Endometrial microvascular endothelial cells (primary cell): ENCODE results near the gene FNDC3B. TPM values are rescaled to one million over a fixed set of nuclear protein-coding genes. Genes with fewer than 3 reads are reported as not detected.
"Not testable (repeated sequence)": the region's sequence is repeated elsewhere in the genome, so short reads cannot be mapped to it uniquely, and the experiment has no call there.

Experiments
- in situ Hi-C: cut with HindIII; loops from 2 replicates; pipeline ENCODE4 v1.10.0; 2017; ENCODE audit warnings: low sequenced_read_pairs, low pct_unique_long_range_greater_than_20kb; ENCODE audit errors: inconsistent ontology term
- total RNA-seq: library from RNA; depleted of rRNA; stranded (reverse); fragments of >200 nt; gene quantifications from one replicate; pipeline ENCODE4 v1.2.3, GENCODE V29; 2015; ENCODE audit errors: inconsistent ontology term

FNDC3B gene
- total RNA-seq, 1 donor from 2014 or later: 83.1 TPM

DNA sequence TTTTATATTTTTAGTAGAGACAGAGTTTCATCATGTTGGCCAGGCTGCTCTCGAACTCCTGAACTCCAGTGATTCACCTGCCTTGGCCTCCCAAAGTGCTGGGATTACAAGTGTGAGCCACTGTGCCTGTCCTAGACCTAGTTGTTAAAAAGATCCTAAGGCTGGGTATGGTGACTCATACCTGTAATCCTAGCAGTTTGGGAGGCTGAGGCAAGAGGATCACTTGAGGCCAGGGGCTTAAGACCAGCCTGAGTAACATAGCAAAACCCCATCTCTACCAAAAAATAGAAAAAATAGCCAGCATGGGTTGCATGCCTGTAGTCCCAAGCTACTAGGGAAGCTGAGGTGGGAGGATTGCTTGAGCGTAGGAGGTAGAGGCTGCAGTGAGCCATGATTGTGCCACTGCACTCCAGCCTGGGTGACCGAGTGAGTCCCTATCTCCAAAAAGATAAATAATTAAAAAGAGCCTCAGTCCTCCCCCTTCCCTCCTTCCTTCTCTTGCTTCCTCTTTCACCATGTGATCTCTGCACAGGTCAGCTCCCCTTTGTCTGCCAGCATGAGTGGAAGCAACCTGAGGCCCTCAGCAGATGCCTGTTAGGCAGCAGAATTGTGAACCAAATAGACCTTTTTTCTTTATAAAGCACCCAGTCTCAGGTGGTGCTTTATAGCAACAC, 9.8 kb upstream of the FNDC3B start:
- in situ Hi-C loops: no loop called here

DNA sequence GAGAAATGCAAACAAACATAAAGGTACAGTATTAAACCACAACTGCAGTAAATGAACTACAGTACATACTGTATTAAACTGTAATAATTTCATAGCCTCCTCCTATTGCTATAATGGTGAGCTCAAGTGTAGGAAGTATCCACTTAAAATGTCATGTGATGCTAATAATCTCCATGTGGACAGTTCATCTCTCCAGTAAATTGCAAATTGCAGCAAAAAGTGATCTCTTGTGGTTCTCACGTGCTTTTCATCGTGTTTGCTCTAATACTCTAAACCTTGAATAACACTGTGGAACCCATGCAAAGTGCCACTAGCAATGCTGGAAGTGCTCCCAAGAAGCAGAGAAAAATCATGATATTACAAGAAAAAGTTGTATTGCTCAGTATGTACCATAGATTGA, 9.2 kb upstream of the FNDC3B start:
- in situ Hi-C loops: no loop called here

DNA sequence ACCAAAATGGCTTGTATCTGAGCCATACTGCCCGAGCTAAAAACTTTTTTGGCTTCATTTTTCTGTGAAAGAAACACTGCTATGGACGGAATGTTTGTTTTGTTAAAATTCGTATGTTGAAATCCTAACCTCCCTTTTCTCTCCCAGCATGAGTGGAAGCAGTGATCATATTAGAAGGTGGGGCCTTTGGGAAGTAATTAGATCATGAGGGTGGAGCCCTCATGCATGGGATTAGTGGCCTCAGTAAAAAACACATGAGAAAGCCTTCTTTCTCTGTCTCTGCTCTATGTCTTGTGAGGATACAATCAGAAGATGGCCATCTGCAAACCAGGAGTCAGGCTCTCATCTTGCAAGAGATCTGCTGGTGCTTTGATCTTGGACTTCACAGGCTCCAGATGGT, 7.4 kb upstream of the FNDC3B start:
- in situ Hi-C loops: no loop called here

DNA sequence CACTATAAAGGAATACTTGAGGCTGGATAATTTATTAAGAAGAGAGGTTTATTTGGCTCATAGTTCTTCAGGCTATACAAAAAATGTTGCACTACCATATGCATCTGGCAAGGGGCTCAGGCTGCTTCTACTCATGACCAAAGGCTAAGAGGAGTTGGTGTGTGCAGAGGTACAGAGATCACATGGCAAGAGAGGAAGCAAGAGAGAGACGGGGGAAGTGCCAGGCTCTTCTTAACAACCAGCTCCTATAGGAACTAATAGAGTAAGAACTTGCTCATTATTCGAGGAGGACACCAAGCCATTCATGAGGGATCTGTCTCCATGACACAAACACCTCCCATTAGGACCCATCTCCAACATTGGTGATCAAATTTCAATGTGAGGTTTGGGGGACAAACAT, 6.0 kb upstream of the FNDC3B start:
- in situ Hi-C loops: no loop called here

DNA sequence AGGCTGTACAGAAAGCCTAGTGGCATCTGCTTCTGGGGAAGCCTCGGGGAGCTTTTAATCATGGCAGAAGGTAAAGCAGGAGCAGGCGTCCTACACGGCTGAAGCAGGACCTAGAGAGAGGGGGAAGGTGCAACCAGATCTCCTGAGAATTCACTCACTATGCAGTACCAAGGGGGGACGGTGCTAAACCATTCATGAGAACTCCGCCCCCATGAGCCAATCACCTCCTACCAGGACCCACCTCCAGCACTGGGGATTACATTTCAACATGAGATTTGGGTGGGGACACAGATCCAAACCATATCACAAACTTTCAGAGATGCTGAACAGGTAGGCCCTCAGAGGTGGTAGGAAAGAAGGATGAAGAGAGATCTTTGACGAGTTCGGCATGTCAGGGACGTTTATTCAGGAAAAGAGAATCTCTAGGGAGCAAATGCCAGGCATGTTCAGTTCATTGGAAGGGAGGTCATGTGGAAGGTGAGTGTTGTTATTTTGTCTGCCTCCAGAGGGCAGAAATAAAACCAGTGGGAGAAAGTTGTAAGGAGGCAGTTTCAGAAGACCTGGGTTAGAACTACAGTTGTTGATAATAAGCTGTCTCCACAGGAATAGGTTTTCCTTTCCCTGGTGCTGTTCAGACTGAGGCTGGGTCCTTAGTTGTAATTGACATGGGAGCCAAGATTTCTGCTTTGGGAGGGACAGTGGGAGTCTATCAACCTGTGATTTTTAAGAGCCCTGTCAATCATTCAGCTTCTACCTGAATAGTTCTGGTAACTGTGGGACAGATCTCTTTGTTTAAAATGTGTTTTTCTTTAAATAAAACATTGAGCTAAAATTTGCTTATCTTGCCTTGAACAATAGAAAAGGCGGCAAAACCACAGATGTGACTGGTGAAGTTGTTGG, 4.3 kb upstream of the FNDC3B start:
- in situ Hi-C loops: no loop called here

DNA sequence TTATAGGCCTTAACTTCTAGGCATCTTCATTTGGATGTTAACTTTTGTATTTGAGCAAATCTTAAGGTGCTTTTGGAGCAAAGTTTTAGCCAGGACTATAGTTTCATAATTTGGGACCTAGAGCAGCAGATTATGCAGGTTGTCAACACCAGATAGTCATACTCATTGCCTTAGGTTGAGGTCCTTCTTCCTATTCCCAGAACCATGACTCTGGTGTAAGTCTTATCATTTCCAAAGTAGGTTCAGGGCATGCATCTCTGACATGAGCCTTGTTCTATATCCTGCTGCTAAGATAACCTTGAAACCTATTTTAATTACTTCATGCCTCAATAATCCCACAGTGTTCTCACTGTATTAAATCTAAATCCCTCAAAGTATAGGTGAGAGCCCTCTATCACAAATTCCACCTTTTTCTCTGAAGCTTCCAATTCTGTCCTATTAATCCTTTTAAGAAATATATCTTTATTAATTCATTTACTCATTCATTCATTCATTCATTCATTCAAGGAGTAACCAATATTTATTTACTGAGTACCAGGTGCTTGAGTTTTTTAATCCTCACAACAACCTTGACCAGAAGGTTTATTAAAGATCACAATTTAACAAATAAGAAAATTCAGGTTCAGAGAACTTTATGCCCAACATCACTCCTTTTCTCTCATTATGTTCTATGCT, 2.7 kb upstream of the FNDC3B start:
- in situ Hi-C loops: no loop called here

DNA sequence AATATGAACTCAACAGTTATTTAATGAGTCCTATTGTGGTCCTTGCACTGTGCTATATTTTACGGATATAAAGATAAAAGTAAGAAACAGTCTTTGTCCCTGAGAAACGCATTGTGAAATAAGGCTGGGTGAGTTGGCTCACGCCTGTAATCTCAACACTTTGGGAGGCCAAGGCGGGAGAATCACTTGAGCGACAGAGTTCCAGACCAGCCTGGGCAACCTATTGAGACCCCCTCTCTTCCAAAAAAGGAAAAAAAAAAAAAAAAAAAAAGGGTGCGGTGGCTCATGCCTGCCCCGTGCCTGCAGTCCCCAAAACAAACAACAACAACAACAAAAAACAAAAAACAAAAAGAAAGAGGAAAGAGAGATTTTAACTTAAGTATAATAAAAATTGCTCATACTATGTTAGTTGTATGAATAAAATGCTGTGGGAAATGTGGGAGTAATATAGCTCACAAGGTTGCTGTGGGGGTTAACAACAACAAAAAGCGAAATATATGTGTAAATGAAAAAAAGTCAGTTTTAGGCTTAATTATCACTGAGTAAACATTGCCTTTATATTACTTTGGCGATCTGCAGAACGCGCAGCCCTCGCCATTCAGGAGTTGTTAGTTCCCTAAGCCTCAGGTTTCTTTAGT, 461 bp upstream of the FNDC3B start:
- in situ Hi-C loops: no loop called here

DNA sequence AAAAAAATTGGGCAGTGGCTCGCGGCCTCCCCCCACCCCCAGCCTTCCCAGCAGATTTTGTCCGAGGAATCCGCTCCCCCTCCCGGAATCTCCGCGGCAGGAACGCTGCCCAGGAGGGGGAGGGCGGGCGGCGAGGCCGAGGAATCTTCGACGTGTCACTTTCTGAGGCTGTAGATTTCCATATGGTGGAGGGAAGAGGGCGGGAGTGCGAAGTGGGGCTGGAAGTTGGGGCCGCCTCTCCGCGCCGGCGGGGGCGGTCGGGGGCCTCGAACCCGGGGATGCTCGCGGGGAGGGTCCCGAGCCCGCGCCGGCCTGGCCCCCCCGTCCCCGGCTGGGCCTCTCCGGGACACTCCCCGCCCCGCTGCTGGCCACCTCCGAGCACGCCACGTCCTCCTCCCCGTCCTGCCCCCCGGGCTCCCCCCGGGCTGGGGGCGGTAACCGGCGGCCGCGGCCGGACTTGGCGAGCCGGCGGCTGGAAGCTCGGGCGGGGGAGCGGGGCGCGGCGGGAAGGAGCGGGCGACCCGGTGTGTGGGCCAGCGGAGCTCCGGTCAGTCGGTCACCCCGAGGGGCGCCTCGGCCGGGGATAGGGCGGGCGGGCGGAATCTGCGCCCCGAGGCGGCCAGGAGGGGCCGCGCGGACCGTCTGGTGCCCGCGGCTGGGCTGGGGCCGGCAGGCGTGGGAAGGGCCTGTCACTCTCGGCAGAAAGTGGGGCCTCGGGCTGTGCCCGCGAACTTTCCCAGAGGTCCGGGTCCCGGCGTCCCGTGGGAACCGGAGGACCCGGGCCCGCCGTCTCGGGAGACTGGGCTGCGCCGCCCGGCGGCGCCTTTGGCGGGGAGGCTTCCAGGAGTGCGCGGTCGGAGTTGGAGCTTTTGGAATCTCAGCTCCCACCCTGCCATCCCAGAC, 951 bp downstream of the FNDC3B start:
- in situ Hi-C loops: no loop called here

DNA sequence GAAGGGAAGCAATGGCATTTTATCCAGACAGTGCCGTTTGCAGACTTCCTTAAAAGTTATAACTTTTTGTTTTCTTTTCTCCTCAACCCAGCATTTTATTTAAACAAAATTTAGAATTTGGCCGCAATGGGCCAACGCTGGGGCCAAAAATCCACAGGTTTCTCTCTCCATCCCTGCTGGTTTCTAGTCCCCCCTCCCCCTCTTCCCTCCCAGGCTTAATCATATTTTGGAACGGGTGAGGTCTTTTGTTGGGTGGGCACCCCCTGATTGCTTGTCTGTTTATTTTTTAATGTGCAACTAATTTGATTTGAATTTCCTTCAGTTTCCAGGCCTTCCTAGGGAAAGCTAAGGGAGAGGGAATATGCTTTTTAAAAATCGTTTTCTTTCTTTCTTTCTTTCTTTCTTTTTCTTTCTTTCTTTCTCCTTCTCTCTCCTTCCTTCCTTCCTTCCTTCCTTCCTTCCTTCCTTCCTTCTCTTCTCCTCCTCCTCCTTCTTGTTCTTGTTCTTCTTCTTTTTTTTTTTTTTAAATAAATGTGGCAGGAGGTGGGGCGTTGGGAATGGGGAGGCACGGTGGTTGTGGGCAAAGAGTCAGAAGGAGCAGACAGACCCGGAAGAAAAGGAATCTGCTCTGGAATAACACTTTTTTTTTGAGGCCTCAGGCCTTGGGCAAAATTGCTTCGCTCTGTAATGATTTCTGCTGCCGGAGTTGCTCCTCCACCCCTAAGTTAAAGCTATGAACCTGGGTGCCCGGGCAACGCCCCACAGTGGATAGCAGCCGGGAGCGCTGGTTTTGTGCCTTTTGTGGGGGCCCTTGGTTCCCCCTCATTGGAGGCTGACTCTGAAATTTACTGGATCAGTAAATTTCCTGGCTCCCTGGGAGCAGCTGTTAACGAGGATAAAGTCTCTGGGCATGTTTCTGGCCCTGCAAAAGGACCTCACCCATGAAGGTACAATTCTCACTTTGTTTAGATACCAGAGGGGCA, 1.9 kb downstream of the FNDC3B start:
- in situ Hi-C loops: no loop called here

DNA sequence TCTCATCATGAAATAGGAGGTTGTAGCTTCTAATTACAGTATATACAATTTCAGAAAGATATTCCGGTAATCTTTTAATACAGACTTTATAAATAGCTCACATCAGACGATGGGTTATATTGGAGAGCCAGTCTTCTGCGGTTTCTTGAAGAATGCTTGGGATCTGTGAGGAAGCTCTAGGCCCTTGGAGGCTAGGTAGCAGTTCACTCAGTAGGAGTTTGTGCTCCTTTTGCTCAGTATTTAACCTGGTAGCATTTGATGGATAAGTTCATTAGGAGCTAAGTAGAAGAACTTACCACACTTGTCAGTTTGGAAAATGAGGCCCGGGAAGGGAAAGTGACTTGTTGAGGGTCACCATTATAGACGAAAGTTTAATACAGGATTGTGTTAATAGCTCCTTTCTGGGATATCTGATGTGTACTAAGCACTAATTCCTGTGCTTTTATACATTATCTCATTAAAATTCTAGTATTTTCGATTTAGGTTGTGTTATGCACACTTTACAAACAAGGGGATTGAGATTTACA, 2.8 kb downstream of the FNDC3B start:
- in situ Hi-C loops: no loop called here

DNA sequence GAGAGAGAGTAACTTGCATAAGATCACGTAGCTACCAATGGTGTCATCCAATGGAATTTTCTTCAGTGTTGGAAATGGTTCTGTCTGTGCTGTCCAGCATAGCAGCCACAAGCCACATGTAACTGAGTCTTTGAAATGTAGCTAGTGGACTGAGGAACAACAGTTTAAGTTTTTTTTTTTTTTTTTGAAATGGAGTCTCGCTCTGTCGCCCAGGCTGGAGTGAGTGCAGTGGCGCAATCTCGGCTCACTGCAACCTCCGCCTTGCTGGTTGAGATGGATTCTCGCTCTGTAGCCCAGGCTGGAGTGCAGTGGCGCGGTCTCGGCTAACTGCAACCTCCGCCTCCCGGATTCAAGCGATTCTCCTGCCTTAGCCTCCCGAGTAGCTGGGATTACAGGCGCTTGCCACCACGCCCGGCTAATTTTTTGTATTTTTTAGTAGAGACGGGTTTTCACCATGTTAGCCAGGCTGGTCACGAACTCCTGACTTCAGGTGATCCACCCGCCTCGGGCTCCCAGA, 3.3 kb downstream of the FNDC3B start:
- in situ Hi-C loops: not testable (repeated sequence)

DNA sequence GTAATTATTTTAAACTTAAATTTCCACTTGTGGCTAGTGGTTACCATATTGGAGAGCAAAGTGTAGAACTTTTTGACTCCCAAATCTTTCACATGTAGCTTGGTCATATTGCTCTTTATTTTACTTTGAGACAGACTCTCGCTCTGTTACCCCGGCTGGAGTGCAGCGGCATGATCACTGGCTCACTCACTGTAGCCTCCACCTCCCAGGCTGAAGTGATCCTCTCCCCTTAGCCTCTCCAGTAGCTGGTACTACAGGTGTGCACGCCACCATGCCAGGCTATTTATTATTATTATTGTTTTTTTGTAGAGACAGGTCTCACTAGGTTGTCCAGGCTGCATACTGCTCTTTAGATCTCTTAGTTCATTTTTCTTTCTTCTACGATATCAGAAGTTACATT, 3.9 kb downstream of the FNDC3B start:
- in situ Hi-C loops: no loop called here

DNA sequence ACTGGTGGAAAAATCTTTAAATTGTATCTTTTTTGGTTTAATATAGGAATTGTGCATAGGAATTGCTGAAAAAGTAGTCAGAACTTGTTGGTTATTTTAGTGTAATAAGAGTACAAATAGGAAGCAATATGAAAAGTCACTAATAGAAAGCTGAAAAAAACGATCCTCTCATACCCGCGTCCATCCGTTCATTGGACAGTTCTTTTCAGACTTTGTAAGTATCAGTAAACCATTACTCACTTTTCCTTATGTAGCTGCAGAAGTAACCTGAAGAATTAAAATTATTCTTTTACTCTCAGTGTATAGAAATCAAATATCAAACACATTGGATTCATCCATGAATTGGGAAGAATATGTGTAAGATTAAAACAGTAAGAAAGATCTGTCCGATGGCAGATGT, 4.4 kb downstream of the FNDC3B start:
- in situ Hi-C loops: no loop called here

DNA sequence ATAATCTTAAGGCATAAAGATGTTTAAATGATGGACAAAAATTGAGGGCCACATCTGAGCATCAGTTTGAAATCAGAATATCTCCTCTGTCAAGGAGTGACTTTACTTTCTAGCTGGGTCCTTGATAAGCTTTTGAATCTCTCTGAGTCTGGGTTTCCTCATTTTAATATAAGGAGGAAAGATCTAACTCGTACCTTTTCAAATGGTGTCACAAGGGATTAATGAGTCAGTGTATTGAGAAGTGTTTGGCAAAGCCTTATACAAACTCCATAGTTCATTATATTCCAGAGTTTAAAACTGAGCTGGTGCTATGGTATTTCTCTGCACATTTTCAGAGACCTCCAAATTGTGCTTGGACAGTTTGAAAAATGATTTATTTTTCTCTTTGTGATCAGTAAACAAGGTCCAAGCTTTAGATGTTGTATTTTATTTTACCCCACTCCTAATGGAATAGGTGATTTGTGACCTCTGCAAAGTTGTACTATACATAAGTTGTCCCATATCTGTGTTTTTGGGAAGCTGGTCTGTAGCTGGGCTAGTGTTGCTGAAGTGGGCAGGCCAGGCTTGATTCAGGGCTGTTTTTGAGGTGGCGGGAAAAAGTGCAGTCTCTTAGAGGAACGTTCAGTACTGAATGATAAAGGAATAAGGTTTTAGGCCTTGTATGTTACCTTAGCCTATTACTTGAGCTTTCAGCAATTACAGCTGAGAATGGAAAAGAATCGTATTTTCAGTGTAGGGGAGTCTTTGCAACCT, 5.6 kb downstream of the FNDC3B start:
- in situ Hi-C loops: no loop called here

DNA sequence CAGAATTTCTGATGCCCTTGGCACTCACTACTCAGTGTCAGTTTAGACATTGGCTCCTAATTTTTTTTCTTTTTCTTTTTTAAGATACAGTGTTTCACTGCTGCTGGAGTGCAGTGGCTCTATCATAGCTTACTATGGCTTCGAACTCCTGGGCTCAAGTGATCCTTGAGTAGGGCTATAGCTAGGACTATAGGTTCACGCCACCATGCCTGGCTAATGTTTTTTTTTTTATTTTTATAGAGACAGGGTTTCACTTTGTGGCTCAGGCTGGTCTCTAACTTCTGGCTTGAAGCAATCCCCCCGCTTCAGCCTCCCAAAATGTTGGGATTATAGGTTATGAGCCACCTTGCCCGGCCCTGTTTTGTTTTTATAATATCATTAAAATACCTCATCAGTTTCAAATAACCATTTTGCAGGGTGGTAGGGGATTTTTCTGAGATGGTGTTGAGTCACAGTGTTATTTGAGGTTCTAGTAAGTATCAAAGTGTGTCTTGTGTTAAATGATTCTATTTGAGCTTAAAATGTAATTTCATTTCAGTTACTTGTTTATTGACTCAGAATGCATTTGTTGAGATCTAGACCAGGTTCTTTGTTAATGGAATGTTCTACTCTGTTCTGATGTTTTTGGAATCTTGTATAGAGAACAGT, 7.0 kb downstream of the FNDC3B start:
- in situ Hi-C loops: no loop called here

DNA sequence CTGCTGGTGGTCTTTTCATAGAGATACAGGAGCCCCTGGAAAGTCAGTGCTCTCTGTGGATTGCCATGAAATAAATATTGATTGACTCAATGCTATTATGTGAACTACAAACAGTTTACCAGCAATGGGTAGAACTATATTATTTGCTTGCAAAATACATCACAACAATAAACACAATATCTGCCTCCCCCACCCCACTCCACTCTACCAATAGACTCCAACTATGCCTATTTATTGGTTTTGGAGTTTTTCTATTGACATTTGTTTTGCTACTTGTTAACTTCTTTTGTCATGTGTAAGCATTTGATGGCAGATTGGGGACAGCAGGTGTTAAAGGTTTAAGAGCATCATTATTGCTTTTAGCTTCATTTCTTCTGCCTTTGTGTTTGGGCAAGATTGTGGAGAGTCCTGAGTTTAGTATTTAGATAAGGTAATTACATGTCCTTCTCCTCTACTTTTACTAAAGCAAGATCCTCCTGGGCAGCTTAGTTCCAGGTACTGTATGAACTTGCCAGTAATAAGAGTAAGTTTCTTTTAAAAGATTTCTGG, 8.3 kb downstream of the FNDC3B start:
- in situ Hi-C loops: no loop called here
